HG02973 (cell line): ENCODE results near the gene SUFU.

Experiments used
- ATAC-seq: cut with Tn5 transposase; IDR thresholded peaks from one replicate; pipeline ENCODE4 v1.9.1; 2021; ENCODE audit warnings: moderate library complexity; ENCODE audit not compliant: unreplicated experiment

The SUFU gene

GRCh38 chr10:102615361-102615760 lies 111.6 kb downstream of the SUFU start:
- no peak for ATAC-seq

GRCh38 chr10:102616066-102616770 lies 112.4 kb downstream of the SUFU start:
- ATAC-seq, result no peak

GRCh38 chr10:102617041-102617440 lies 113.3 kb downstream of the SUFU start:
- ATAC-seq, result no peak

DNA sequence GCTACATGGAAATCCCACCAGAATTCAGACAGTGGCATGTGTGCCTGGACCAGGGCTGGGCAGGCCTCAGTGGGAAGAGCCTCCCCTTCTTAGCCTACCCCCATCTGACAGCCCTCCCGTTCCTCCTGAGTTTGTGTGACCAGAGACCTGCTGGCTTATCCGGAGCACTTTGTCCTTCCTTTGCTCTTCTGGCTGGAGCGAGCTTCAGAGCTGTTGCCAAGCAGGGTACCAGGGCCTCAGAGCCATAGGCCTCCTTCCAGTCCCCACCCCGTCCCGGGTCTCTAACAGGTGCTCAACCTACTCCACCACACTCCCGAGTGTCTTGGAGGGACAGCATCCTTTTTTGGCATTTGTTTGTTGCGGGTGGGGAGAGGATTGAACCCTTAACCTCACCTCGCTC lies 114.0 kb downstream of the SUFU start:
- ATAC-seq, result no peak

DNA sequence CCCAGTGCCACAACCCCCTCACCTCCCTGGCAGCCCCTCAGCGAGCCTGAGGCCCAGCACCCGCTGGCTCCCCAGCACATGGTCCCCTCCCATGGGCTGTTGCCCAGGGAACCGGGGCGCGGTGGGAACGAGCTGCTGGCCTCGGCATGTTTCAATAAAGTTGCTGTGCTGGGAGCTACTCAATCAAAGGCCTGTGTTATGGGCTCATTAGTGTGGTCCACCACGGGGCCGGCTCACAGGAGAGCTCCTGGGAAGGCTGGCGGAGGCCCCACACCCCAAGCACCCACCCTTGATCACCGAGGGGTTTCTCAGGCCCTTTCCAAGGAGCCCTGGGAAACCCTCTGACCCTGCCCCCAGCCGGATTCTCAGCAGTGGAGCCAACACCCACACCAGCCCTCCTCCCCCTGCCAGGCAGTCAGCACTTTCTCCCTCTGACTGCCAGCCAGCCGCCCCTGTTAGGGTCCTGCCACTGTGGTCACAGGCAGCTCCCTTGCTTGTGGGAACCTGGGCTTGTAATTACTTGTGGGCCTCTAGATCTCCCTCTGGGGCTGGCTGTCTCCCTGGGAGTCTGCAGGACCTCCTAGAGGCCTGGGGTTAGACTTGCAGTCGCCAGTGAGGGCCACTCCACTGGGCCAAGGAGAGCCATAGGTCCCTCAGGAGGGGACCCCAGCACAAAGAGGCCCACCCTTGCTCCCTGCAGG lies 115.7 kb downstream of the SUFU start:
- ATAC-seq, result no peak

GRCh38 chr10:102620138-102620590 lies 116.4 kb downstream of the SUFU start:
- no peak for ATAC-seq

GRCh38 chr10:102620591-102621442 lies 117.0 kb downstream of the SUFU start:
- no peak for ATAC-seq

DNA sequence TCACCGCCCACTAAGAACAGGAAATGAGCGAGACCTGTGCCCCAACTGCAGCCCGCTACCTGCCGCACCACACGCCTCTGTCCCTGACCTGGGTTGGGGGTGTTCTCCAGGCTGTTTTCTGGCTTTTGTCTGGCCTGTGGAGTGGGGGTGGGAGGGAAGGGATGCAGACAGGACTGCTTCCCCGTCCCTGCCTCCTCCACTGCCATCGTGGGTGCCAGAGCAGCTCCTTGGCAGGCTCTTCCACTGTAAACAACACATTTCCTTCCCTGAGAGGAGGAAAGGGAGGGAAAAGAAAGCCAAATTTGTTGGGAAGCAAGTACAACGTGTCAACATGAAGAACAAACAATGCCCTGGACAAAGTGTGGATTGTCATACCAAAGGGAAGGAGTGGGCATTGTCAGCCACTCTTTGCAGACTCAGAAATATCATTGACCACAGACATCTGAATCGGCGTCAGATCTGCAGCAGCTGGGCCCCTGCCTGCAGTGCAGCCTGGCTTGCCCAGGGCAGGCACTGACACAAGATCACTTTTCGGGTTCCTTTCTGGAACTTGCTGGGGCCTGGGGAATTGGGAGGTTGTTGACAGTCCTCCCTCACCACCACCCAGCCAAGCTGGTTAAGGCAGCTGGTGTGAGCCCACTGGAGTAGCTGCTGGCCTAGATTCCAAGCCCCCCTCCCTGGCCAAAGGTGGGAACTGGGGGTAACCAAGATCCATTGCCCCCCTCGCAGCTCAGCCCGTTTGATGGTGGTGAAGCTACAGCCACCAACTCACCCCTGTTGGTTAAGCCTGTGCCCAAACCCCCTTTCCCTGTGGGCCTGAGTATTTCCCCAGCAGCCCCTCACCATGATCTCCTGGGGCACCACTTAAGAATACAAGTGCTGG lies 117.9 kb downstream of the SUFU start:
- no peak for ATAC-seq

DNA sequence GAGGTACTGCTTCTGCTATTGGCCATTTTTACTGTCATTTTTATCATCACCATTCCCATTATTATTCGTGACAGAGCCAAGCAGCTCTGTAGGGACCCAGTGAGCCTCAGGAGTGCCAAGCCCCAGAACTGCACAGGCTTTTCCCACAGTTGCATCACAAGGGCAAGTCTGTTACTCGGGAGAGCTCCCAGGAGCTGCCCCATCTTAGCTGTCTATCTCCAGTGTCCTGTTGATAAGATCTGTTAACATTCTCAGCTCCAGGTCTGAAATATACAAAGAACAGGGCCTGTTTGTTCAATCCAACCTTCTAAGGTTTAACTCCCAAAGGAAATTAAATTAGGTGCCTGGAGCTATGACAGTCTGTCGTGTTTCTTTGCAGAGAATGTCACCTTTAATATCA lies 120.3 kb downstream of the SUFU start:
- ATAC-seq, result no peak

DNA sequence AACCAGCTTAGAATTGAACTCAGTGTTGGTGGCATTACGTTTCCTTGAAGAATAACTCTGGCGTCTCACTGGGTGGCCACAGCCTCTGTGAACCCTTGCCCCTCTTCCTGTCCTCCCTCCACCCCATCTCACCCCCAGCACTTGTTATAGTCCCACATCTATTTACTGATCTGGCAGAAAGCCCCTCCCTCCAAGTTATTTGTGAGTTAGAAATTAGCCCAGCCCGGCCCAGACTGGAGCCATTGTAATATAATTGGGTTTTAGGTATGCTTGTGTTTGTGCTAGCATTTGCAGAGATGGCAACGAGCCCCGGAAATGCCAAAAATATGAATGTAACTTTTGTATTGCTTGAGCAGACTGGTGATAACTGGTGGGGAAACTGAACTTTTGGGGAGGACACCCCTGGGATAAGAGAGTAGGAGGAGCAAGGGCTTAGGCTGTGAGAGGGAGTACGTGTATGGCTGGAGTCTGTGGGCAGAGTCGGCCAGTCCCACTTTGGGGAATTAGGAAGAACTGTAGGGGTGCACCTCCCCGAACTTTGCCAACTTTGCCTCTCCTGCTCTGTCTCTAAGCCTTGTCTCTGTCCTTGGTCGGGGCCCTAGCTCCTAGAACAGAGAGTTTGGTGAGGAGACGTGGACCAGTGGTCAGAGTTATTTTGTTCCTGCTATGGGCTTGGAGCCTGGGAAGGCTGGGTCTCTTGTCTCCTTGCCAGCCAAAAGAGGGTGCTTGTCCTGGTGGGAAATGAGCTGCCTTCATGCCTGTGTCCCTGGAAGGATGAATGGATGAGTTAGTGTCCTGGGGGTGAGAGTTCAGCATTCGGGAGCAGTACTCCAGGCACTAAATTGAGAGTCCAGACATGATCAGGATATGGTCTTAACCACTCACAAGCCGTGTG lies 121.2 kb downstream of the SUFU start:
- ATAC-seq, result no peak

DNA sequence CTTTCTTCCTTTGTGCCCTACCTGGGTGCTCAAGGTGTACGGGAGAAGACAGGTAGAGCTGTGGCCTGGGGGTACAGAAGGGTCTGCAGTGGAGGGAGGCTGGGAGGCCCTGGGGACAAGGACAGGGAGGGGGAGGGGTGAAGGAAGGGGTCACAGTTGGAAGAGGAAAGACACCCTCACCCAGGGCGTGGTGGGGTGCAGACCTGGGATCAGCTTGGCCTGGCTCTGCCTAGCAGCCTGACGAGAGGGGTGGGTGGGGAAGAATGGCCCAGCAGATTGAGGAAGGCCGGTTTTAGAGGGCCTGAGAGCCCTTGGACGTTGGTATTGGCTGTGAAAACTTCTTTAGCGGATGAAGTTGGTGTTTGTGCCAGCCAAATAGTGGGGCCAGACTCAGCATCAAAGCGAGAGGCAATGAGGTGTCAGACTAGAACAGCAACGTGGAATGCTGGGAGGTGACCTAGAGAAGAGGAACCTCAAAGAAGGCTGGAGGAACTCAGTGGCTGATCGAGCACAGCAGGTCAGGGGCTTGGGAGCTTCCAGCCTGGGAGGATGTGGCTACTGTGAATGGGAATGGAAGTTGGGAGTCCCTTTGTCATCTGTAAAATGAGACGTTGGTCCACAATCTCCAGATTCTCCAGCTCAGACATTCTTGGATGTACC lies 122.4 kb downstream of the SUFU start:
- ATAC-seq, result no peak

GRCh38 chr10:102627291-102627735 lies 123.5 kb downstream of the SUFU start:
- ATAC-seq, result no peak

- no peak for ATAC-seq
These were observed 124.0 kb downstream of the SUFU start for GRCh38 chr10:102627736-102628293.

- ATAC-seq, result no peak
These were observed 124.7 kb downstream of the SUFU start for GRCh38 chr10:102628451-102628911.

GRCh38 chr10:102629661-102630614 lies 126.2 kb downstream of the SUFU start:
- ATAC-seq, result no peak

DNA sequence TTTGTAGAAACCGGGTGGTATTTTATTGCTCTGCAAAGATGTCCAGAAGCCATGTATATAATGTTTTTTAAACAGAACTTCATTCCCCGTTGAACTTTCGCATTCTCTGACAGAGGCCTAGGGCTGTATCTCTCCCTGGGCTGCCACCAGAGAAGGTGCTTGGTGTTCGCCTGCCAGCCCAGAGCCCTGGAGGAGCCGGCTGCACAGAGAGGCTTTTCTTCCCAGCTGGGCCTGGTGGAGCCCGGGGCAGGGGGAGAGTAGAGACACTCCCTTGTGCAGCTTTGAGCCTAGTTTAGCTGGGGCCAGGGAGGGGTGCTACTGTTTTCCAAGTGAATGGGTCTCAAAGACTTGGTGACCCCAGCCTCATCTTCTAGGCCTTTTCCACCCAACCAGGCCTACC lies 126.9 kb downstream of the SUFU start:
- ATAC-seq, result no peak
